K562 (cell line): ENCODE measurements around the gene INTS6. TPM values are rescaled to one million over a fixed set of nuclear protein-coding genes. Genes with fewer than 3 reads are reported as not detected.

Experiments
- DACH1 ChIP-seq: fragments of 450-650 bp; IDR thresholded peaks from 2 replicates; pipeline ENCODE4 v1.6.1; 2018; ENCODE audit not compliant: partially characterized antibody
- FOXM1 ChIP-seq, 2 experiments: fragments of 450-650 bp in 1 of 2; sonication (generic) in 1 of 2; formaldehyde crosslinking in 1 of 2; IDR thresholded peaks; 2 replicates each; pipeline versions ENCODE4 v1.6.1 to v1.9.0; 2017 to 2022; ENCODE audit warnings: low read depth in 2 of 2, mild to moderate bottlenecking in 2 of 2, missing genetic modification reagents in 1 of 2, moderate library complexity in 1 of 2
- U2AF1 ChIP-seq: fragments of 200-400 bp; formaldehyde crosslinking; optimal IDR thresholded peaks from 2 replicates; pipeline ENCODE3; 2017; ENCODE audit warnings: mild to moderate bottlenecking, low read depth, low read length, moderate library complexity
- ZNF263 ChIP-seq: sonication (generic); formaldehyde crosslinking; IDR thresholded peaks from 2 replicates; pipeline ENCODE4 v1.8.0; 2022; ENCODE audit warnings: mild to moderate bottlenecking, missing genetic modification reagents, borderline replicate concordance
- polyA plus RNA-seq, 8 experiments: library from polyadenylated mRNA; depleted of rRNA in 4 of 8; stranded (reverse) in 5 of 8; unstranded in 3 of 8; fragments of >200 nt; fragmentation: Nextera tagmentation in 2 of 8; fragmentation: Illumina TruSeq in 1 of 8; extraction: Ambion mirVana in 2 of 8; extraction: Trizol in 1 of 8; gene quantifications; 2 replicates each; pipeline versions ENCODE4 v1.2.1 to v1.2.3, GENCODE V29; 2011 to 2014; ENCODE audit warnings: inconsistent platforms in 1 of 8, missing spikeins in 1 of 8
- total RNA-seq, 7 experiments: library from RNA; depleted of rRNA in 6 of 7; stranded (reverse); fragments of >200 nt in 6 of 7; fragmentation: Illumina TruSeq in 2 of 7; extraction: Trizol in 2 of 7; gene quantifications; 2 replicates each; pipeline versions ENCODE4 v1.2.1 to v1.2.3, GENCODE V29; 2011 to 2021; ENCODE audit warnings: low replicate concordance in 1 of 7
- TF ChIP-seq, protein P1 (sequence below): fragments of 450-650 bp; IDR thresholded peaks from 2 replicates; pipeline ENCODE4 v1.6.1; 2016; ENCODE audit warnings: mild to moderate bottlenecking, moderate library complexity

Gene INTS6
- total and polyA plus RNA-seq, 9 of the 15 experiments (the other 6 are each of a cell fraction or from before 2014, with no cell fraction given), result 3.7 to 29.8 (median 16.1) TPM

DNA sequence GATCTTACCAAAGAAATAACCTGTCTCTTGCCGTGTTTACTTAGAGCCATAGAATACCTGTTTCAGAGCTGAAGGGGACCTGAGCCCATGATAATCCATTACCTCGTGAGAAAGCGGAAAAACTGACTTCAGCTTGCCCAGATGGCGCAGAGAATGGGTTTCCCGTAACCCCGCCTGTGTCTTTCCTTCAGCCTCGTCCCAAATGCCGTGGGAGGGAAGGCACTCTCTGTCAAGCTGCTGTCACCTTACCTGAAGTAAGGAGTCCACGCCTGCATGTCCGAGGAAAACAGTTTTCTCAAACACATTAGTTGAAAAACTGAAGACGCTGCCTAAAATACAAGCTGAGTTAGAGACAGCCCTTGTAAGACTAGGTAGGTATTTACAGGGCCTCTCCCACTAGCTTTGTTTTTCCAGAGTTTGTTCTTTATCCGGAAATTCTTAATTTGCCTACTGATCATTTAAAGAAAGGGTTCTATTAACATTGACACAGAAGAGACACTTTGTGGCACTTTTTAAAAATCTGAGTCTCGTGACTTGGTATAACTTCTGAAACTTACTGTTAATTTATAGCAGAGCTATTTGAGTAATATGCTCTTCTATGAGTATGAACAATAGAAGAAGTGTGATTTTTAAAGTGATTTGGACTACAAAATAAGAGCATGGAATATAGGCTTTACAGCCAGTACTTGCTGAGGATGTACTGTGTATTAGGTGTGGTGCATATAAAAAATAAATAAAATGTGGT is 1.3 kb upstream of the INTS6 start (continued):
- TF ChIP-seq, protein P1, sequence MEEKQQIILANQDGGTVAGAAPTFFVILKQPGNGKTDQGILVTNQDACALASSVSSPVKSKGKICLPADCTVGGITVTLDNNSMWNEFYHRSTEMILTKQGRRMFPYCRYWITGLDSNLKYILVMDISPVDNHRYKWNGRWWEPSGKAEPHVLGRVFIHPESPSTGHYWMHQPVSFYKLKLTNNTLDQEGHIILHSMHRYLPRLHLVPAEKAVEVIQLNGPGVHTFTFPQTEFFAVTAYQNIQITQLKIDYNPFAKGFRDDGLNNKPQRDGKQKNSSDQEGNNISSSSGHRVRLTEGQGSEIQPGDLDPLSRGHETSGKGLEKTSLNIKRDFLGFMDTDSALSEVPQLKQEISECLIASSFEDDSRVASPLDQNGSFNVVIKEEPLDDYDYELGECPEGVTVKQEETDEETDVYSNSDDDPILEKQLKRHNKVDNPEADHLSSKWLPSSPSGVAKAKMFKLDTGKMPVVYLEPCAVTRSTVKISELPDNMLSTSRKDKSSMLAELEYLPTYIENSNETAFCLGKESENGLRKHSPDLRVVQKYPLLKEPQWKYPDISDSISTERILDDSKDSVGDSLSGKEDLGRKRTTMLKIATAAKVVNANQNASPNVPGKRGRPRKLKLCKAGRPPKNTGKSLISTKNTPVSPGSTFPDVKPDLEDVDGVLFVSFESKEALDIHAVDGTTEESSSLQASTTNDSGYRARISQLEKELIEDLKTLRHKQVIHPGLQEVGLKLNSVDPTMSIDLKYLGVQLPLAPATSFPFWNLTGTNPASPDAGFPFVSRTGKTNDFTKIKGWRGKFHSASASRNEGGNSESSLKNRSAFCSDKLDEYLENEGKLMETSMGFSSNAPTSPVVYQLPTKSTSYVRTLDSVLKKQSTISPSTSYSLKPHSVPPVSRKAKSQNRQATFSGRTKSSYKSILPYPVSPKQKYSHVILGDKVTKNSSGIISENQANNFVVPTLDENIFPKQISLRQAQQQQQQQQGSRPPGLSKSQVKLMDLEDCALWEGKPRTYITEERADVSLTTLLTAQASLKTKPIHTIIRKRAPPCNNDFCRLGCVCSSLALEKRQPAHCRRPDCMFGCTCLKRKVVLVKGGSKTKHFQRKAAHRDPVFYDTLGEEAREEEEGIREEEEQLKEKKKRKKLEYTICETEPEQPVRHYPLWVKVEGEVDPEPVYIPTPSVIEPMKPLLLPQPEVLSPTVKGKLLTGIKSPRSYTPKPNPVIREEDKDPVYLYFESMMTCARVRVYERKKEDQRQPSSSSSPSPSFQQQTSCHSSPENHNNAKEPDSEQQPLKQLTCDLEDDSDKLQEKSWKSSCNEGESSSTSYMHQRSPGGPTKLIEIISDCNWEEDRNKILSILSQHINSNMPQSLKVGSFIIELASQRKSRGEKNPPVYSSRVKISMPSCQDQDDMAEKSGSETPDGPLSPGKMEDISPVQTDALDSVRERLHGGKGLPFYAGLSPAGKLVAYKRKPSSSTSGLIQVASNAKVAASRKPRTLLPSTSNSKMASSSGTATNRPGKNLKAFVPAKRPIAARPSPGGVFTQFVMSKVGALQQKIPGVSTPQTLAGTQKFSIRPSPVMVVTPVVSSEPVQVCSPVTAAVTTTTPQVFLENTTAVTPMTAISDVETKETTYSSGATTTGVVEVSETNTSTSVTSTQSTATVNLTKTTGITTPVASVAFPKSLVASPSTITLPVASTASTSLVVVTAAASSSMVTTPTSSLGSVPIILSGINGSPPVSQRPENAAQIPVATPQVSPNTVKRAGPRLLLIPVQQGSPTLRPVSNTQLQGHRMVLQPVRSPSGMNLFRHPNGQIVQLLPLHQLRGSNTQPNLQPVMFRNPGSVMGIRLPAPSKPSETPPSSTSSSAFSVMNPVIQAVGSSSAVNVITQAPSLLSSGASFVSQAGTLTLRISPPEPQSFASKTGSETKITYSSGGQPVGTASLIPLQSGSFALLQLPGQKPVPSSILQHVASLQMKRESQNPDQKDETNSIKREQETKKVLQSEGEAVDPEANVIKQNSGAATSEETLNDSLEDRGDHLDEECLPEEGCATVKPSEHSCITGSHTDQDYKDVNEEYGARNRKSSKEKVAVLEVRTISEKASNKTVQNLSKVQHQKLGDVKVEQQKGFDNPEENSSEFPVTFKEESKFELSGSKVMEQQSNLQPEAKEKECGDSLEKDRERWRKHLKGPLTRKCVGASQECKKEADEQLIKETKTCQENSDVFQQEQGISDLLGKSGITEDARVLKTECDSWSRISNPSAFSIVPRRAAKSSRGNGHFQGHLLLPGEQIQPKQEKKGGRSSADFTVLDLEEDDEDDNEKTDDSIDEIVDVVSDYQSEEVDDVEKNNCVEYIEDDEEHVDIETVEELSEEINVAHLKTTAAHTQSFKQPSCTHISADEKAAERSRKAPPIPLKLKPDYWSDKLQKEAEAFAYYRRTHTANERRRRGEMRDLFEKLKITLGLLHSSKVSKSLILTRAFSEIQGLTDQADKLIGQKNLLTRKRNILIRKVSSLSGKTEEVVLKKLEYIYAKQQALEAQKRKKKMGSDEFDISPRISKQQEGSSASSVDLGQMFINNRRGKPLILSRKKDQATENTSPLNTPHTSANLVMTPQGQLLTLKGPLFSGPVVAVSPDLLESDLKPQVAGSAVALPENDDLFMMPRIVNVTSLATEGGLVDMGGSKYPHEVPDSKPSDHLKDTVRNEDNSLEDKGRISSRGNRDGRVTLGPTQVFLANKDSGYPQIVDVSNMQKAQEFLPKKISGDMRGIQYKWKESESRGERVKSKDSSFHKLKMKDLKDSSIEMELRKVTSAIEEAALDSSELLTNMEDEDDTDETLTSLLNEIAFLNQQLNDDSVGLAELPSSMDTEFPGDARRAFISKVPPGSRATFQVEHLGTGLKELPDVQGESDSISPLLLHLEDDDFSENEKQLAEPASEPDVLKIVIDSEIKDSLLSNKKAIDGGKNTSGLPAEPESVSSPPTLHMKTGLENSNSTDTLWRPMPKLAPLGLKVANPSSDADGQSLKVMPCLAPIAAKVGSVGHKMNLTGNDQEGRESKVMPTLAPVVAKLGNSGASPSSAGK, result peak; percentile 24; the same call in 1 of the 2 replicates
- TF ChIP-seq DACH1 (no peak), FOXM1 (IDR thresholded peaks at IDR 0.05; ENCODE audit: low read depth) (no peak), FOXM1 (CRISPR knock-in tag; IDR thresholded peaks at IDR 0.05; ENCODE audit: low read depth) (no peak), ZNF263 (CRISPR knock-in tag) (no peak), U2AF1 (no peak)
